HT-29 (cell line): ENCODE results near the gene UGGT2. TPM values are rescaled to one million over a fixed set of nuclear protein-coding genes. Genes with fewer than 3 reads are reported as not detected.
"Not testable (repeated sequence)": the region's sequence is repeated elsewhere in the genome, so short reads cannot be mapped to it uniquely, and the experiment has no call there.

Experiments
- DNase-seq: peaks from one replicate; pipeline ENCODE4 v3.0.0-alpha.2; 2015; ENCODE audit warnings: low spot score
- total RNA-seq: library from RNA; depleted of rRNA; stranded (reverse); fragments of >200 nt; shearing (Covaris generic); gene quantifications from 2 replicates; pipeline ENCODE4 v1.2.3, GENCODE V29; 2014

UGGT2 gene
- total RNA-seq, 1 experiment from 2014 or later: 51.5 TPM

DNA sequence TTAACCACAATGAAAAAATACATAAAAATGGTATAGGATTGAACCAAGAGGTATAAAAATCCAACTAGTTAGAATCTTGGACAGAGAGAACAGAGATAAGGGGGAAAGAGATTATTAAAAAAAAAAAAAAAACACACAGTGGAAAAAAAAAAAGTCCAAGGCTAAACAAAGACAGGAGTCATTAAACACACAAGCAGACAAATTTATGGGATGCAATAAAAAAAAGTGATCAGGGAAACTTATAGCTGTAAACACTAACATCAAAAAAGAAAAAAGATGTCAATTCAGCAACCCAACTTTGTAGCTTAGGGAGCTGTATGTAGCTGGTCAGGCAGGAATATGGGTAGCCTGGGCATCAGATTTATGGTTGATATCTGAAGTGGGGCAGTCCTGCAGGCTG lies 247.3 kb downstream of the UGGT2 start:
- DNase-seq: no peak

DNA sequence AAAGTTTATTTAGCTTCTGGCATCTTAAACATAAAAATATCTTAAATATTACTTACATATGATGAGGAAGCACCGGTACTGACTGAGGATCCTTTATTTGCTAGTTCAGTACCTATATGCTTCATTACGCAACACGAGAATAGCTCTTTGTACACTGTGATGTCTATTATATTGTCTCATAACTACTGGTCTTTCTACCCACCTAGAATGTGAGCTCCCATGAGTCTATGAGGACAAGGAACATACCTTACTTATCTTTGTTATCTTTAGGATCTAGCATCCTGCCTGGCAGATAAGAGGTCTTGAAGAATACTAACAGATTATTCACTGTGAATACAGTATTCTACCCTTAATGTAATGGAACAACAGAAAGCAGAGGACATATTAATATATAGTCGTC lies 251.4 kb downstream of the UGGT2 start:
- DNase-seq: no peak

DNA sequence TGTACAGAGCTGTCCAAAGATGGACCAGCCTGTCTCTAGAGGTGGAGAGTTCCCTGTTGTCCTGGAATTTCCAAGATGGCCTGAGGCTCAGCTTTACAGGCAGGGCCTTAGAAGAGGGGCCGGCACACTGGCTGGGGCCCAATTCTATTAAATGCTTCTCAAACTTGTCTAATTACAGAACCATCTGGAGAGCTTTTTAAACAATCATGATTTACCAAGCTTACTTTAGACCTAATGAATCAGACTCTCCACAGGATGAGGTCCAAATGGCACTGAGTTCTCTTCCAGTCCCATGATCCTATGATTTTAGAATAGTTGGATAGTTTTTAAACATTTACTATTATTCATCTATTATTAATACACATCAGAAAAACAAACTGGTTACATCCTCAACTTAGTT lies 252.8 kb downstream of the UGGT2 start:
- DNase-seq: no peak

- no peak for DNase-seq
These were observed 256.2 kb downstream of the UGGT2 start for GRCh38 chr13:95797016-95797415.

DNA sequence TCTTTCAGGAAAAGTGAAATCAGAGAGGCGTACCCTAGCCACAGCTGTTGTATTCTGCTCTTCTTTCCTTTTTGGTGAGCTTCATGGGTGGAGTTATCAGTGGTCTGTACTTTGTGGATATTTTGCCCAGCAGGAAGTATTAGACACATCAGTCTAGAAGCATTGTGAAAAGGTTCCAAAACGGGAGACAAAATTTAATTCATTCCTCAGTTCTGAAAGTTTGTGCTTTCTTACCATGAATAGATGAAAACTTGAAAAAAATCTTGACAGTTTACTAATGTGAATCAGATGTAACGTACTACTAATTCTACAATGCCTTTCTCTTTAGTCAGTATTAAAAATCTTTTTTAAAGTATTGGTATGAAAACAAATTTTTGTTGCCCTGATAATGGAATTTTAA lies 259.4 kb downstream of the UGGT2 start:
- DNase-seq: no peak

- DNase-seq: no peak
These were observed 260.1 kb downstream of the UGGT2 start for GRCh38 chr13:95793018-95793555.

DNA sequence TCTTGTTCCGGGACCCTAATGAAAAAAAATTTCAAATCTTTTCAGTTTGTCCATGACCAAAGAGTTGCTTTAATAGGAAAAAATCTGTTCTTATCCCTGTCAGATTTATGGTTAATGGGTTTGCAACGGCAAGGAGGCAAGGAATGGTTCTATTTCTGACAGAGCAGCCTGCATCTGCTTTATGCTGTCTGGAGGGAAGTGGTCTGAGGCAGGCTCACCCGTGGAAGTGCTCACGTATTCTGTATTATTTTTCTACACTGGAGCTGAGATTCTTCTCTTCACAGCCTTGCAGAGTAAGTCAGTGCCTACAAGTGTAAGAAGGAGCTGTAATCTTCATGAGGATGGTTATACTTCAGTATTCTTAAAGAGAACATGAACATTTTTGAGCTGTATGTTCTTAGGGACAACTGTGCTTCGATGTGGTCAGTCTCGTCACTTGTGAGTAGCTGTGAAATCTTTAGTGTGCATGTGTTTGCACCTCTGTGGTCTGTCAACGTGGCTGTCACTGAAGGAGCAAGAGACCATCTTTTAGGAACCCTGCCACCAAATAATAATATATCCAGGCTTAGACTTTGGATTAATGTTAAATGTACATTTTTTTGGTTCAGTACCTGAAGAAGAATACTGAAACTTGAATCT lies 262.0 kb downstream of the UGGT2 start:
- DNase-seq: no peak

GRCh38 chr13:95789315-95789714 lies 263.9 kb downstream of the UGGT2 start:
- DNase-seq: not testable (repeated sequence)

DNA sequence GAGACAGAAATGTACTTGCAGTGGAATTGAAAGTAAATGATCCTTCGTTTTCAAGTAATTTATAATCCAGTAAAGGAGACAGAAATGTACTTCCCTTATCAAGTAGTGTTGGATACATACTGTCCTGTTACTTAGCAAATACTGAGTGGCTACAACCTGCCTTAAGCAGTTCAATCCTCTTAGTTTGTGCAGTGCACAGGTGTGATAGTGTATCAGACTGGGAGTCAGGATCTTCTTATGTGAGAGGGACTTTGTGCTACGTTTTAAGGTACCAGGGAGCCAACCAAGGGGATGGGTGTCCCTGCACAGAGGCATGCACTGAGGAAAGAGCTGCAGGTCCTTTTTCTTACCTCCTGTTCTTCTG lies 265.1 kb downstream of the UGGT2 start:
- no peak for DNase-seq

DNA sequence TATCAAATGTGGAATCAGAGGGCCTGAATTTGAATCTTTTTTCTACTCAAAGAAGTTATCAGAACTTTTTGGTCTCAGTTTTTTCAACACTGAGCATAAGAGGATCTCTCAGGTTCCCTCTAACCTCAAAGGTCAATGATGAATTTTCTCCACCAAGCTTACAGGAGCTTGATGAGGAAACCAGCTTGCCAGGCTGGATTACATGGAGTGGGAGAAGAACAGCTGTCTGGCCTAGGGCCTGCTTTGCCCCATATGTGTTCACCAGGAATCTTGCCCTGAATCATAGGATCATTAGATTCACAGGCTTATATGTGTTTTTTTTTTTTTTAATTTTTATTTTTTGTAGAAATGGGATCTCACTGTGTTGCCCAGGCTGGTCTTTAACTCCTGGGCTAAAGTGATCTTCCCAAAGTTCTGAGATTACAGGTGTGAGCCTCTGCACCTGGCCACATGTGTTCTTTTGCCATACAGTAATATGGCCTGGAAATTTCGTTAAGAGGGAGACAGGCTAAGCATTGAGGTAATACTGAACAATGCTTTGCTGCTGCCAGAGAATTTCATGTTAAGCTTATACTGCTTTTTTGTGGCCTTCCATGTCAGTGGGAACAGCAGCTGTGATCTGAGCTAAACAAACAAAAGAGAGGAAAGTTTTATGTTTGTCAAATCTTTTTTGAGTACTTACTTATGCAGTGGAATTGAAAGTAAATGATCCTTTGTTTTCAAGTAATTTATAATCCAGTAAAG lies 265.7 kb downstream of the UGGT2 start:
- DNase-seq: no peak

DNA sequence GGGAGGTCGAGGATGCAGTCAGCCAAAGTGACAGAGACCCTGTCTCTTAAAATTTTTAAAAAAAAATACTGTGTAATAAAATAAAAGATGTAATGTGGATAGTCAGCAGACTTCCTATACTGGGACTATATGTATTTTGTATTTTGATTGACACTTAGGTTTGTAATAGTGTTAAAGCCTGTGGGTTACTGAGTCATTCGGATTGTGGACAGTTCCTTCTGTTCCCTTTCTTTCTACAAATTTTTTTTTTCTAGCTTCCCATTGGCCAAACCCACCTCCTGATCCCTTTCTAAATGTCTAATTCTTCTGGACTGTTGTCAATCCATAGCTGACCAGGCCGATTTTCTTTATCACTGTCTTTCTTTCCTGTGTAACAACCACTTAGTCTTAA lies 268.3 kb downstream of the UGGT2 start:
- DNase-seq: no peak

GRCh38 chr13:95784161-95784899 lies 268.9 kb downstream of the UGGT2 start:
- no peak for DNase-seq

GRCh38 chr13:95783747-95784146 lies 269.5 kb downstream of the UGGT2 start:
- DNase-seq: no peak

- DNase-seq: not testable (repeated sequence)
These were observed 271.3 kb downstream of the UGGT2 start for GRCh38 chr13:95781940-95782339.

GRCh38 chr13:95781016-95781415 lies 272.2 kb downstream of the UGGT2 start:
- no peak for DNase-seq

DNA sequence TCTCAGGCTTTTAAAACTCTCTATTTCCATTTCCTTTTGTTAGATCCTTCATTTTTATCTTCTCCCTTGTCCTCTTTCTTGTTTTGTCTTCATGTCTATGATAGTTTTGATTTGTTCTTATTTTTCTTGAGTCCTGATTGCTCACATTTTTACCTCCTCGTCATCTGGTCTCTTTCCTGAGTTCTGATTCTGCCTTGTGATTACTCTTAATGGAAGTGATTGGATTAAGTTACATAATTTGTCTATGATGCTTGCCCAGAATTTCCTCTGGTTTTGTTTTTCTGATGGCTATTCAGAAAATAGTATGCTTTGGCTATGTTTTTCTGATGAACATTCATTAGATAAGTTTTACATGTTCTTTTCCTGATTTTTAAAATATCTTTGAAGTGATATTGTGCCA lies 273.7 kb downstream of the UGGT2 start:
- DNase-seq: no peak

DNA sequence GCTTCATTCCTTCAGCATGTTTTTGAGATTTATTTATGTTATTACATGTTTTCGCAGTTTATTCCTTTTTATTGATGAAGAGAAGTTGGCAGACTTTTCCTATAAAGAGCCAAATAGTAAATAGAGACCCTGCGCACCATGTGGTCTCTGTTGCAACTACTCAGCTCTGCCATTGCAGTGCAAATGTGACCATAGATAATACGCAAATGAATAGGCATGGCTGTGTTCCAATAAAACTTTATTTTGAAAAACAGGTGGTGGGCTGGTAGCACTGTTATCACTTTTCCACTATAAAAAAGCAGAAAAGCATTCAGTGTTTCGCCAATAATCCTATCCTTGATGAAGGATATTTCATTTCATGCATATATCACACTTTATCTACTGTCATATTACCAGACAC lies 281.3 kb downstream of the UGGT2 start:
- DNase-seq: no peak

DNA sequence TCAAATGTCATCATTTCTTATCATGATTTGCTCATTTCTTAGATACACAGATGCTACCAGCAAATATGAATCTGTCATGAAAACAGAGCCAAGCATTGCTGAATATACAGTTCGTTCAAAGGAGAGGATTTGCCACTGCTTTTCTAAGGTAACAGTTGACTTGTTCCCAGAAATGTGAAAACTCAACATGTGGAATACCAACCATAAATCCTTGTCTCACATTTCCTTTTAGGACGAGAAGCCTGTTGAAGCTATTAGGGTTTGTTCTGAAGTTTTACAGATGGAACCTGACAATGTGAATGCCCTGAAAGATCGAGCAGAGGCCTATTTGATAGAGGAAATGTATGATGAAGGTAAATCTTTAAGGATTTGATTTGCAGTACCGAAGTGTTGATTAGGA lies 289.6 kb downstream of the UGGT2 start:
- no peak for DNase-seq

- not testable (repeated sequence) for DNase-seq
These were observed 290.6 kb downstream of the UGGT2 start for GRCh38 chr13:95762626-95763025.

GRCh38 chr13:95756072-95756471 lies 297.1 kb downstream of the UGGT2 start:
- DNase-seq: no peak

DNA sequence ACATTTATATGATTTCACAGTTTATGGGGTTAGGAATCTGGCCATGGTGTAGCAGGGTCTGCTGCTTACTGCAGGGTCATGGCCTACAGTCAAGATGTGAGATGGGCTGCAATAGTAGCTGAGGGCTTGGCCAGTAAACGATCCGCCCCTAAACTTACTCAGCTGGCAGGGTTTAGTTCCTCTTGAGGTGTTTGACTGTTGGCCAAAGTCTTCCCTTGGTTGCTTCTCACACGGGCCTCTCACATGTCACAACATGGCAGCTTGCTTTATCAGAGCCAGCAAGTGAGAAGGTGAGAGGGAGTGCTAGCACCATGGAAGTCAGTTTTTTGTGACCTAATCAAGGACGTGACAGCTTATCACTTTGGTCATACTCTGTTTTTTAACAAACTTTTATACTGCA lies 299.1 kb downstream of the UGGT2 start:
- no peak for DNase-seq

- DNase-seq: no peak
These were observed 300.5 kb downstream of the UGGT2 start for GRCh38 chr13:95752677-95753076.
